Esophagus muscularis mucosa (tissue), 4 donors: Measurements from ENCODE around the gene USP48. TPM values are rescaled to one million over a fixed set of nuclear protein-coding genes. Genes with fewer than 3 reads are reported as not detected.

Experiments
- DNase-seq: peaks from one replicate; pipeline ENCODE4 v3.0.0-alpha.2; 2017; ENCODE audit errors: extremely low spot score
- H3K27ac ChIP-seq, 4 donors: fragments of 200-600 bp; sonication (generic); replicated peaks in 1 of 4; 1 replicate in 3 of 4; 2 replicates in 1 of 4; pipeline ENCODE4 v1.5.1; 2016 to 2019; ENCODE audit warnings: mild to moderate bottlenecking in 1 of 4
- H3K27me3 ChIP-seq, 4 donors: fragments of 200-600 bp; sonication (generic); one replicate each; pipeline versions ENCODE4 v1.5.1 to v1.6.0; 2016 to 2019
- H3K36me3 ChIP-seq, 4 donors: fragments of 200-600 bp; sonication (generic); one replicate each; pipeline ENCODE4 v1.5.1; 2016 to 2019
- H3K4me1 ChIP-seq, 4 donors: fragments of 200-600 bp; sonication (generic); one replicate each; pipeline ENCODE4 v1.5.1; 2016 to 2019
- H3K4me3 ChIP-seq, 4 donors: fragments of 200-600 bp; sonication (generic); 1 replicate in 2 of 4; 2 replicates in 2 of 4; pipeline ENCODE4 v1.5.1; 2016 to 2019; ENCODE audit warnings: mild to moderate bottlenecking in 4 of 4, moderate library complexity in 1 of 4
- H3K9me3 ChIP-seq, 4 donors: fragments of 200-600 bp; sonication (generic); 1 replicate in 3 of 4; 2 replicates in 1 of 4; pipeline ENCODE4 v1.5.1; 2016 to 2019
- EP300 ChIP-seq: sonication (generic); formaldehyde crosslinking; IDR thresholded peaks from one replicate; pipeline ENCODE4 v1.6.1; 2017; ENCODE audit warnings: antibody characterized with exemption
- POLR2A ChIP-seq: fragments of 450-650 bp; IDR thresholded peaks from one replicate; pipeline ENCODE4 v1.6.1; 2017; ENCODE audit warnings: antibody characterized with exemption, moderate library complexity, mild to moderate bottlenecking, low read depth
- POLR2AphosphoS5 ChIP-seq, 2 donors: sonication (generic); formaldehyde crosslinking; IDR thresholded peaks; one replicate each; pipeline ENCODE4 v1.6.1; 2017; ENCODE audit warnings: antibody characterized with exemption in 2 of 2
- WGBS: methylation state at CpG from one replicate; pipeline ENCODE4 v1.1.5; 2018; 5-methylcytosine and 5-hydroxymethylcytosine counted together
- intact Hi-C: fragments of 100-400 bp; cut with DNase I; formaldehyde crosslinking; loops from one replicate; pipeline ENCODE4 v1.15.1; 2023
- total RNA-seq, 4 donors: library from RNA; depleted of rRNA; stranded (reverse); fragments of >200 nt; gene quantifications; one replicate each; pipeline versions ENCODE4 v1.1.0 to v1.2.1, GENCODE V29; 2016
- TF ChIP-seq, protein P1 (sequence below), 3 experiments: fragments of 200-600 bp in 2 of 3; fragments of 450-650 bp in 1 of 3; sonication (generic) in 2 of 3; IDR thresholded peaks; one replicate each; pipeline ENCODE4 v1.5.1; 2017 to 2019; ENCODE audit warnings: antibody characterized with exemption in 3 of 3, mild to moderate bottlenecking in 2 of 3, moderate library complexity in 1 of 3

The USP48 gene
- total RNA-seq, 4 donors from 2014 or later = 29.3 to 46.5 (median 37.7) TPM

DNA sequence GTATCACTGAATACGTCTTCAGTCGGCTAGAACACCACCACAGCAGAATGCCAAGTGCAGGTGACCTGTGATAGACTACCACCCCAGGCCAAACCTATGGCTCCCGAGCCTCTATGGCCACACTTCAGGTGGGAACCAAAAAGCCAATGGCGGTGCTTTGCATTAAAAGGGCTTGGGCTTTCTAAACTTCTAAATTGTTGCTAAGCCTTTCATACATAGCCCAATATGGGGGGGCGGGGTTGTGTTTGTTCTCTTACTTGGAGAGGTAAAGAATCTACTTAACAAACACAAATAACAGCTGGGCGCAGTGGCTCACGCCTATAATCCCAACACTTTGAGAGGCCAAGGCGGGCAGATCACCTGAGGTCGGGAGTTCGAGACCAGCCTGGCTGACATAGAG lies 19.7 kb downstream of the USP48 start:
- Histone ChIP-seq H3K4me3 (no peak overlapping the region), H3K27me3 (no peaks in the 10 kb centered on the region), H3K9me3 (no peaks in the 10 kb centered on the region), H3K4me1 (peaks cover 50 to 74% (median 55%) of the 10 kb centered on the region in 4 donors), H3K36me3 (no peaks in the 10 kb centered on the region), H3K27ac (peak overlapping the region in 2 of 4 donors; percentile 11 to 20)
- TF ChIP-seq EP300 (no peak), POLR2A (no peak), POLR2AphosphoS5 (IDR thresholded peaks at IDR 0.05) (no peak)
- TF ChIP-seq, protein P1, sequence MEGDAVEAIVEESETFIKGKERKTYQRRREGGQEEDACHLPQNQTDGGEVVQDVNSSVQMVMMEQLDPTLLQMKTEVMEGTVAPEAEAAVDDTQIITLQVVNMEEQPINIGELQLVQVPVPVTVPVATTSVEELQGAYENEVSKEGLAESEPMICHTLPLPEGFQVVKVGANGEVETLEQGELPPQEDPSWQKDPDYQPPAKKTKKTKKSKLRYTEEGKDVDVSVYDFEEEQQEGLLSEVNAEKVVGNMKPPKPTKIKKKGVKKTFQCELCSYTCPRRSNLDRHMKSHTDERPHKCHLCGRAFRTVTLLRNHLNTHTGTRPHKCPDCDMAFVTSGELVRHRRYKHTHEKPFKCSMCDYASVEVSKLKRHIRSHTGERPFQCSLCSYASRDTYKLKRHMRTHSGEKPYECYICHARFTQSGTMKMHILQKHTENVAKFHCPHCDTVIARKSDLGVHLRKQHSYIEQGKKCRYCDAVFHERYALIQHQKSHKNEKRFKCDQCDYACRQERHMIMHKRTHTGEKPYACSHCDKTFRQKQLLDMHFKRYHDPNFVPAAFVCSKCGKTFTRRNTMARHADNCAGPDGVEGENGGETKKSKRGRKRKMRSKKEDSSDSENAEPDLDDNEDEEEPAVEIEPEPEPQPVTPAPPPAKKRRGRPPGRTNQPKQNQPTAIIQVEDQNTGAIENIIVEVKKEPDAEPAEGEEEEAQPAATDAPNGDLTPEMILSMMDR (IDR thresholded peaks at IDR 0.05) = no peak
- DNase-seq = no peak
- intact Hi-C loops = loop anchor here (10.0 kb wide), 1 partner anchor 202 kb away; no protein-coding TSS in a partner anchor
- 95% methylated on average over 10 of the region's 10 CpGs for WGBS

DNA sequence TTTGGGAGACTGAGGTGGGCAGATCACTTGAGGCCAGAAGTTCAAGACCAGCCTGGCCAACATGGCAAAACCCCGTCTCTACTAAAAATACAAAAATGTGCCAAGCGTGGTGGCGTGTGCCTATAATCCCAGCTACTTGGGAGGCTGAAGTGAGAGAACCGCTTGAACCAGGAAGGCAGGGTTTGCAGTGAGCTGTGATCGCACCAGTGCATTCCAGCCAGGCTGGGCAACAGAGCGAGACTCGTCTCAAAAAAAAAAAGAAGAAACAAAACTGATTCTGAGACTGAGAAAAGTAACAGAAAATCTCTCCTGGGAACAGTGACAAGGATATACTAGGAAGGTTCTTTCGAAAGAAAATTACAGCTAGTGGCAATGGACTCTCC lies 20.9 kb downstream of the USP48 start:
- Histone ChIP-seq H3K9me3 (no peaks in the 10 kb centered on the region), H3K4me1 (peaks cover 45 to 62% (median 48%) of the 10 kb centered on the region in 4 donors), H3K36me3 (no peaks in the 10 kb centered on the region), H3K27me3 (no peaks in the 10 kb centered on the region), H3K4me3 (no peak overlapping the region), H3K27ac (peak overlapping the region in 1 of 4 donors; percentile 25)
- no peak for DNase-seq
- WGBS = 95% methylated on average over 8 of the region's 8 CpGs
- intact Hi-C loops = loop anchor here (10.0 kb wide), 1 partner anchor 203 kb away; no protein-coding TSS in a partner anchor
- TF ChIP-seq, protein P1 (IDR thresholded peaks at IDR 0.05) = no peak
- TF ChIP-seq EP300 (no peak), POLR2A (no peak), POLR2AphosphoS5 (IDR thresholded peaks at IDR 0.05) (no peak)

DNA sequence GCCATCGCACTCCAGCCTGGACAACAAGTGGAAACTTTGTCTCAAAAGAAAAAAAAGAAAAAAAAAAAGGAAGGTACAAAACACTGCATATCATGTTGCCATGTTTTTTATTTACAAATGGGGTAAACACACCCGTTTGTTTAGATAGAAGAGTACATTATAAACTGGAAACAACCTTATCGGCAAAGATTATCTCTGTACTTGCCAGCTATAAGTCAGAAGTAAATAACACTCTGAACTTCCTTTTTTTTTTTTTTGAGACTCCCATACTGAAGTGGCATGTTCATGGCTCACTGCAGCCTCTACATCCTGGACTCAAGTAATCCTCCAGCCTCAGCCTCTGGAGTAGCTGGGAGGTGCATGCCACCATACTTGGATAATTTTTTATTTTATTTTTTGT lies 21.9 kb downstream of the USP48 start:
- Histone ChIP-seq H3K9me3 (no peaks in the 10 kb centered on the region), H3K4me3 (no peak overlapping the region), H3K27me3 (no peaks in the 10 kb centered on the region), H3K36me3 (peaks cover 0 to 7% (median 3%) of the 10 kb centered on the region in 4 donors), H3K27ac (no peak overlapping the region), H3K4me1 (peaks cover 40 to 53% (median 46%) of the 10 kb centered on the region in 4 donors)
- intact Hi-C loops = loop anchor here (10.0 kb wide), 1 partner anchor 204 kb away; no protein-coding TSS in a partner anchor
- DNase-seq = no peak
- TF ChIP-seq POLR2AphosphoS5 (IDR thresholded peaks at IDR 0.05) = no peak
- WGBS = 62% methylated on average over 3 of the region's 3 CpGs

DNA sequence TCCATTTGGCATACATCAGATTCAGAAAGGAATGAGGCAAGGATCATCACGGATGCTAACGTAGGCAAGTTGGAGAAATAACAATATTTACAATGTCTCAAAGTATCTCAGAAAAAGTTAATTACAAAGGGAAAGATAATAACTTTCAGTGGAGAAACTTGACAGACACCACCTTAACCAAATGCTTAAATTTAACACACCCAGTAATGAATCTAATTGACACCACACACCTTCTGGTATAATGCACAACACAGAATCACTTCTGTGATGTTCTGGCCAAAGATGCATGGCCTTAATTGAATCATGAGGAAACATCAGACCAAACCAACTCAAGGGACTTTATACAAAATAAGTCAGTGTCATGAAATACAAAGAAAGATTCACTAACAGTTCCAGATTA lies 23.1 kb downstream of the USP48 start:
- WGBS = 64% methylated on average over 2 of the region's 2 CpGs
- intact Hi-C loops = loop anchor here (10.0 kb wide), 1 partner anchor 205 kb away; no protein-coding TSS in a partner anchor
- TF ChIP-seq POLR2AphosphoS5 (IDR thresholded peaks at IDR 0.05) (no peak), EP300 (no peak), POLR2A (no peak)
- TF ChIP-seq, protein P1 (IDR thresholded peaks at IDR 0.05) = no peak
- Histone ChIP-seq H3K9me3 (no peaks in the 10 kb centered on the region), H3K27me3 (no peaks in the 10 kb centered on the region), H3K36me3 (peaks cover 9 to 19% (median 15%) of the 10 kb centered on the region in 4 donors), H3K4me1 (peaks cover 28 to 42% (median 34%) of the 10 kb centered on the region in 4 donors), H3K4me3 (no peak overlapping the region), H3K27ac (no peak overlapping the region)
- DNase-seq = no peak

DNA sequence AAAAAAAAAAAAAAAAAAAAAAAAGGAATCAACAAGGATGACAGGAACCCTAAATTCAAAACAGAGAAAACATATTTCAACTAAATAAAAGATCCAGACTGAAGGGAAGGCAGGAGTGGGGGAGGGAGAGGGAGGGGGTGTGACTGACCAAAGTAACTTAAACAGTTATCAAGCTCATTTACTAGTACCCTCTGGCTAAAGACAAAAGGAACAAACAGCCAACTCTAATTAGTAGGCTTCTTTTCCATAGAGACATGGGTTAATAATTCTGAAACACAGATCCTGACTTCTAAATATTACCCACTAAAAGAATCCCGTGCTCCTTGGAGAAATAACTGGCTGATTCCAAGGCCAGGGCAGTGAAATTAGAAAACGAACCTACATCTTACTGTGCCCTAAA lies 23.8 kb downstream of the USP48 start:
- intact Hi-C loops = no loop called here
- no peaks in the 10 kb centered on the region for H3K9me3 ChIP-seq
- H3K4me3 ChIP-seq = no peak overlapping the region
- H3K36me3 ChIP-seq = peaks cover 9 to 26% (median 22%) of the 10 kb centered on the region in 4 donors
- DNase-seq = no peak
- H3K27ac ChIP-seq = no peak overlapping the region
- H3K4me1 ChIP-seq = peaks cover 21 to 35% (median 28%) of the 10 kb centered on the region in 4 donors
- TF ChIP-seq POLR2A (no peak), EP300 (no peak)
- TF ChIP-seq, protein P1 (IDR thresholded peaks at IDR 0.05) = no peak
- 49% methylated on average over 2 of the region's 2 CpGs for WGBS
- H3K27me3 ChIP-seq = no peaks in the 10 kb centered on the region
